Glutamatergic neuron (in vitro differentiated cells): ENCODE measurements around the gene STRIP2. TPM values are rescaled to one million over a fixed set of nuclear protein-coding genes. Genes with fewer than 3 reads are reported as not detected.
A peak's percentile ranks its signal among the peaks of the same experiment; 100 is the strongest.

ENCODE experiments used
- DNase-seq: peaks from one replicate; pipeline ENCODE4 v3.0.0; 2022
- H3K27ac Mint-ChIP-seq: one replicate; pipeline ENCODE4 v1.8.0; 2020; ENCODE audit warnings: mild to moderate bottlenecking, mixed read lengths, inconsistent platforms; ENCODE audit not compliant: unreplicated experiment
- H3K27me3 Mint-ChIP-seq: one replicate; pipeline ENCODE4 v1.8.0; 2020; ENCODE audit warnings: mild to moderate bottlenecking, moderate library complexity, mixed read lengths, inconsistent platforms; ENCODE audit not compliant: unreplicated experiment
- H3K36me3 Mint-ChIP-seq: one replicate; pipeline ENCODE4 v1.8.0; 2020; ENCODE audit warnings: mild to moderate bottlenecking, mixed read lengths, inconsistent platforms; ENCODE audit not compliant: unreplicated experiment
- H3K4me1 Mint-ChIP-seq: one replicate; pipeline ENCODE4 v1.8.0; 2020; ENCODE audit warnings: mild to moderate bottlenecking, low read depth, mixed read lengths, inconsistent platforms; ENCODE audit not compliant: unreplicated experiment
- H3K4me3 Mint-ChIP-seq: one replicate; pipeline ENCODE4 v1.8.0; 2020; ENCODE audit warnings: mild to moderate bottlenecking, mixed read lengths, inconsistent platforms; ENCODE audit not compliant: unreplicated experiment
- H3K9me3 Mint-ChIP-seq: one replicate; pipeline ENCODE4 v1.8.0; 2020; ENCODE audit warnings: mild to moderate bottlenecking, moderate library complexity, mixed read lengths, inconsistent platforms; ENCODE audit not compliant: unreplicated experiment
- CTCF ChIP-seq: fragments of 200-600 bp; sonication (generic); IDR thresholded peaks from one replicate; pipeline ENCODE4 v1.5.0; 2021; ENCODE audit not compliant: partially characterized antibody, unreplicated experiment
- long read RNA-seq: library from polyadenylated mRNA; unstranded; transcript quantifications from one replicate; pipeline ENCODE4 v2.0.0, GENCODE V29; 2020; ENCODE audit not compliant: unreplicated experiment
- total RNA-seq: library from RNA; stranded (reverse); fragmentation: NEBNext Ultra II Directional; extraction: Animal tissue kit (Norgen Biotek cat#: 25700); gene quantifications from one replicate; pipeline ENCODE4 v1.2.1, GENCODE V29; 2021; ENCODE audit not compliant: unreplicated experiment

The STRIP2 gene, protein sequence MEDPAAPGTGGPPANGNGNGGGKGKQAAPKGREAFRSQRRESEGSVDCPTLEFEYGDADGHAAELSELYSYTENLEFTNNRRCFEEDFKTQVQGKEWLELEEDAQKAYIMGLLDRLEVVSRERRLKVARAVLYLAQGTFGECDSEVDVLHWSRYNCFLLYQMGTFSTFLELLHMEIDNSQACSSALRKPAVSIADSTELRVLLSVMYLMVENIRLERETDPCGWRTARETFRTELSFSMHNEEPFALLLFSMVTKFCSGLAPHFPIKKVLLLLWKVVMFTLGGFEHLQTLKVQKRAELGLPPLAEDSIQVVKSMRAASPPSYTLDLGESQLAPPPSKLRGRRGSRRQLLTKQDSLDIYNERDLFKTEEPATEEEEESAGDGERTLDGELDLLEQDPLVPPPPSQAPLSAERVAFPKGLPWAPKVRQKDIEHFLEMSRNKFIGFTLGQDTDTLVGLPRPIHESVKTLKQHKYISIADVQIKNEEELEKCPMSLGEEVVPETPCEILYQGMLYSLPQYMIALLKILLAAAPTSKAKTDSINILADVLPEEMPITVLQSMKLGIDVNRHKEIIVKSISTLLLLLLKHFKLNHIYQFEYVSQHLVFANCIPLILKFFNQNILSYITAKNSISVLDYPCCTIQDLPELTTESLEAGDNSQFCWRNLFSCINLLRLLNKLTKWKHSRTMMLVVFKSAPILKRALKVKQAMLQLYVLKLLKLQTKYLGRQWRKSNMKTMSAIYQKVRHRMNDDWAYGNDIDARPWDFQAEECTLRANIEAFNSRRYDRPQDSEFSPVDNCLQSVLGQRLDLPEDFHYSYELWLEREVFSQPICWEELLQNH
- 3.3 TPM for total RNA-seq
- long read RNA-seq, partial matches to known transcripts, result 1 of 1 reads
- long read RNA-seq, other reads (novel, unspliced or antisense), result 0 of 1 reads

- peaks cover 5% of the 10 kb centered on the region for H3K27me3 Mint-ChIP-seq
- peak; percentile 99 for DNase-seq
- peak within 1 kb of the TSS; percentile 64 for H3K27ac Mint-ChIP-seq
- no peak for TF ChIP-seq CTCF
- H3K4me1 Mint-ChIP-seq, result peaks cover 12% of the 10 kb centered on the region
- H3K9me3 Mint-ChIP-seq, result peaks cover 6% of the 10 kb centered on the region
- no peaks in the 10 kb centered on the region for H3K36me3 Mint-ChIP-seq
- peak within 1 kb of the TSS; percentile 98 for H3K4me3 Mint-ChIP-seq
Measured at GRCh38 chr7:129433847-129434674, at the start of gene STRIP2. Gene STRIP2, plus strand, starts transcription at chr7:129434432. Its CDS starts 41 bp downstream, at chr7:129434473.

DNA sequence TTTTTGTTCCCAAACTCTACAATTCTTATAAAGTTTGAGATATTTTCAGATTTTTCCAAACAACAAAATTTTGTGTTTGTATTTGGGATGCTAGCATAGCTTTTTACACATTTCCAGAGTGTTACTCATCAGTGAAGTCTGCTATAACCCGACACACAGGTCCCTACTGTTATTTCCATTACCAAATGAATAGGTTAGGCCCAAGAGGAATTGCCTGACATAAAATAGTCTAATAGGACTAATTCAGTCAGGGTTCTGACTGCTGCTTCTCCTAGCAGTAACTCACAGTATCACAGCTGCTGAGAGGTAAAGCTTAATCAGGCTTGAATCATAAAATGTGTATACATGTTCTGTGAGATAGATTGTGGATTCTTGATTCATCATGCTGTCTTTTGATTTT lies 49.1 kb upstream of the STRIP2 start:
- Mint-ChIP-seq H3K9me3 (no peaks in the 10 kb centered on the region), H3K36me3 (no peaks in the 10 kb centered on the region), H3K27ac (no peak overlapping the region), H3K4me1 (peaks cover 2% of the 10 kb centered on the region), H3K27me3 (no peaks in the 10 kb centered on the region), H3K4me3 (no peak overlapping the region)
- DNase-seq, result no peak
- TF ChIP-seq CTCF, result no peak

- no peak overlapping the region for H3K4me3 Mint-ChIP-seq
Measured at GRCh38 chr7:129385598-129385997, 48.6 kb upstream of the STRIP2 start.

DNA sequence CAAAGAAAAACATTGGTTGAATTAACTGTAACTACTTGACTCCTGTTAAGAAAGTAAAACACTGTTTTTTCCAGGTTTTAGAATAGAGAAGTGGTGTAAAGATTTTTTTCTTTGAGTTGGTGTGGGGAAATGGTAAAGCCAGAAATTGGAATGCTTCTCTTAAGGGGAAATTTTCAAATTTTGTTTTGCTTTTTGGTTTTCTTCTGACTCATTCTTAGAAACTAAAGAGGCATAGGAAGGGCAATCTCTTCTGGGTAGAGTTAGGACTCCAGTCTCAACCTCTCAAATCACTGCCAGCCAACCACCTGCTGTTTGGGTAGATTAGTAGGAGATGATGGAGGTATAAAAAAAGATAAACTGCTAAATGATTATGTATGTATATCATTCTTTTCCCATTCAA lies 47.7 kb upstream of the STRIP2 start:
- Mint-ChIP-seq H3K4me3 (no peak overlapping the region), H3K4me1 (peaks cover 2% of the 10 kb centered on the region), H3K27me3 (no peaks in the 10 kb centered on the region), H3K27ac (no peak overlapping the region), H3K9me3 (no peaks in the 10 kb centered on the region), H3K36me3 (no peaks in the 10 kb centered on the region)
- TF ChIP-seq CTCF, result no peak
- no peak for DNase-seq

More at GRCh38 chr7:129385598-129385997, 48.6 kb upstream of the STRIP2 start:
- Mint-ChIP-seq H3K36me3 (no peaks in the 10 kb centered on the region), H3K27ac (no peak overlapping the region), H3K4me1 (peaks cover 2% of the 10 kb centered on the region), H3K9me3 (no peaks in the 10 kb centered on the region), H3K27me3 (no peaks in the 10 kb centered on the region)
- no peak for TF ChIP-seq CTCF
- no peak for DNase-seq
